Hepatocyte (in vitro differentiated cells): ENCODE results near the gene RPL10A.

Experiments used
- CTCF ChIP-seq: fragments of 200-600 bp; sonication (generic); IDR thresholded peaks from 2 replicates; pipeline ENCODE4 v1.5.1; 2016; ENCODE audit warnings: antibody characterized with exemption, mild to moderate bottlenecking; ENCODE audit not compliant: poor library complexity
- EZH2 ChIP-seq: fragments of 200-600 bp; sonication (generic); IDR thresholded peaks from 2 replicates; pipeline ENCODE4 v1.6.1; 2016; ENCODE audit warnings: antibody characterized with exemption, mild to moderate bottlenecking, borderline replicate concordance

GRCh38 chr6:35486005-35486925 is 18.1 kb downstream of the RPL10A start:
- TF ChIP-seq CTCF (no peak), EZH2 (no peak)
